Tibial artery (tissue), 4 donors: ENCODE data around the gene RBM47.
A peak's percentile ranks its signal among the peaks of the same experiment; 100 is the strongest.

Experiments
- DNase-seq, 2 donors: peaks; one replicate each; pipeline ENCODE4 v3.0.0-alpha.2; 2019
- H3K27ac ChIP-seq, 2 donors: fragments of 200-600 bp; sonication (generic) in 1 of 2; 1 replicate in 1 of 2; 2 replicates in 1 of 2; pipeline ENCODE4 v1.5.1; 2018 to 2019; ENCODE audit warnings: mild to moderate bottlenecking in 1 of 2
- H3K27me3 ChIP-seq, 2 donors: fragments of 200-600 bp; sonication (generic) in 1 of 2; one replicate each; pipeline versions ENCODE4 v1.5.1 to v1.6.0; 2016 to 2019
- H3K36me3 ChIP-seq, 3 donors: fragments of 200-600 bp; sonication (generic) in 2 of 3; one replicate each; pipeline ENCODE4 v1.5.1; 2016 to 2019; ENCODE audit warnings: mild to moderate bottlenecking in 2 of 3
- H3K4me1 ChIP-seq, 4 donors: fragments of 200-600 bp; sonication (generic) in 2 of 4; 1 replicate in 3 of 4; 2 replicates in 1 of 4; pipeline ENCODE4 v1.5.1; 2016 to 2019
- H3K4me3 ChIP-seq, 2 donors: fragments of 200-600 bp; sonication (generic) in 1 of 2; 1 replicate in 1 of 2; 2 replicates in 1 of 2; pipeline ENCODE4 v1.5.1; 2018 to 2019; ENCODE audit warnings: mild to moderate bottlenecking in 2 of 2
- H3K9me3 ChIP-seq, 3 donors: fragments of 200-600 bp; sonication (generic) in 1 of 3; one replicate each; pipeline ENCODE4 v1.5.1; 2016 to 2019
- CTCF ChIP-seq, 2 experiments: fragments of 200-600 bp in 1 of 2; fragments of 450-650 bp in 1 of 2; IDR thresholded peaks; one replicate each; pipeline ENCODE4 v1.5.1; 2017 to 2019; ENCODE audit warnings: antibody characterized with exemption in 2 of 2, mild to moderate bottlenecking in 1 of 2, moderate library complexity in 1 of 2
- intact Hi-C: fragments of 100-400 bp; cut with DNase I; formaldehyde crosslinking; loops from one replicate; pipeline ENCODE4 v1.15.0; 2023; ENCODE audit warnings: low total_unique reads

RBM47 gene

GRCh38 chr4:40622913-40623312 is 6.8 kb downstream of the RBM47 start:
- DNase-seq = no peak
- intact Hi-C loops = no loop called here
- no peak overlapping the region for H3K27ac ChIP-seq
- no peaks in the 10 kb centered on the region for H3K36me3 ChIP-seq
- H3K27me3 ChIP-seq = peaks cover 0 to 31% of the 10 kb centered on the region in 2 donors
- no peaks in the 10 kb centered on the region for H3K9me3 ChIP-seq
- H3K4me1 ChIP-seq = no peaks in the 10 kb centered on the region
- no peak for TF ChIP-seq CTCF (IDR thresholded peaks at IDR 0.05)
- no peak overlapping the region for H3K4me3 ChIP-seq

DNA sequence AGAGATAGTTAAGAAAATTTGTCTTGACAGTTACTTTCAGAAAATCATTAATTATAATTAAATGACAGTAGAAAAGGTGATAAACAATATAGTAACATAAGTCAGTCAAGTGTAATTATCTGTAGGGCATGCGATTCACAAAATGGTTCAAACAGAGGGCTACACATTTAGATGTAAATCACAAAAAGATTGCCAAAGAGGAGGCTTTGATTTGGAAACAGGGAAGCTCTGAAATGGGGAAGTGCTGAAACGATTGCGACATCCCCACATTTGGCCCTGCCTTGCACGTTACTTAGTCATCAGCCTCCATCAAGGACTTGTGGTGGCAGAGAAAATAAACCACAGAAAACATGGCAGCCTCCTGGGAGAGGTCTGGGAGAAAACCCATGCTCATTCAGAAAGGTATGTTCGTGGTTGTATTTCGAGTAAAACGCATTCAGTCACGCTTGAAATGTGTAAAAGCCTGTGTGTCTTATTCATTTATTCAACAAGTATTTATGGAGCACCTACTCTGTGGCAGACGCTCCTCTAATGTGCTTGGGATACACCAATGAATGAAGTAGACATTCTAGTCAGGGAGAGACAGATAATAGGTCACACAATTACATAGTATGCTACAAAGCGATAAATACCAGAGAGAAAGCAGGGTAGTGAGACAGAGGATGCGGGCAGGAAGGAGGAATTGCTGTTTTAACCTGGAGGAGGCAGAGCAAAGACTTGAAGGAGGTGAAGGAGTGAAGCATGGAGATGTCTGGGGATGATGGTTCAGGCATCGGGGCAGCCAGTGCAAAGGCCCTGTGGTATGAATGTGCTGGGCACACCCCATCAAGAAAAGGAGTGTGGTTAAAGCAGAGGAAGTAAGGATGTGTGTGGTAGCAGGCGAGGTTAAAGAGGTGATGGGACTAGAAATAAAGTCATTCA is 7.8 kb downstream of the RBM47 start:
- no peaks in the 10 kb centered on the region for H3K9me3 ChIP-seq
- no peaks in the 10 kb centered on the region for H3K4me1 ChIP-seq
- H3K4me3 ChIP-seq = no peak overlapping the region
- no peak overlapping the region for H3K27ac ChIP-seq
- peaks cover 0 to 31% of the 10 kb centered on the region in 2 donors for H3K27me3 ChIP-seq
- intact Hi-C loops = no loop called here
- peak; percentile 80 to 86 for DNase-seq
- no peak for TF ChIP-seq CTCF (IDR thresholded peaks at IDR 0.05)
- H3K36me3 ChIP-seq = no peaks in the 10 kb centered on the region

GRCh38 chr4:40621229-40621591 is 8.5 kb downstream of the RBM47 start:
- Histone ChIP-seq H3K36me3 (no peaks in the 10 kb centered on the region), H3K4me1 (no peaks in the 10 kb centered on the region), H3K4me3 (no peak overlapping the region), H3K9me3 (no peaks in the 10 kb centered on the region), H3K27ac (no peak overlapping the region), H3K27me3 (peaks cover 0 to 25% of the 10 kb centered on the region in 2 donors)
- intact Hi-C loops = no loop called here
- no peak for TF ChIP-seq CTCF (IDR thresholded peaks at IDR 0.05)
- no peak for DNase-seq

DNA sequence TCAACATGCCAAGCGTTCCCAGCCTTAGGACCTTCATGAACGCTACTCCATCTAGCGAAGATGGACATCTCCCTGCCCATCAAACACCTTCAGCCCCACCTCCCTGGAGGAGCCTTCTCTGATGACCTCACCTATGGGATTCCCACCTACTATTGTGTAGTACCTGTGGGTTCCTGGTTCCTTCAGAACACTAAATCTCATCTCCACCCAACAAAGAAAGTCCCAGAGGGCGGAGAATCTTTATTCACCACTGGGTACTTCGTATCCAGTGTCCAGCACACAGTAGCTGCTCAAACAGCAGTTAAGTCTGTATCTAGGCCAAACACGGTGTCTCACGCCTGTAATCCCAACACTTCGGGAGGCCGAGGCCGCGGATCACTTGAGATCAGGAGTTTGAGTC is 10.1 kb downstream of the RBM47 start:
- no peak for TF ChIP-seq CTCF (IDR thresholded peaks at IDR 0.05)
- intact Hi-C loops = no loop called here
- H3K36me3 ChIP-seq = no peaks in the 10 kb centered on the region
- no peak for DNase-seq
- H3K27me3 ChIP-seq = peaks cover 0 to 18% of the 10 kb centered on the region in 2 donors
- H3K4me1 ChIP-seq = no peaks in the 10 kb centered on the region
- no peaks in the 10 kb centered on the region for H3K9me3 ChIP-seq
- no peak overlapping the region for H3K4me3 ChIP-seq
- no peak overlapping the region for H3K27ac ChIP-seq

- Histone ChIP-seq H3K27me3 (peaks cover 0 to 6% of the 10 kb centered on the region in 2 donors), H3K4me3 (no peak overlapping the region), H3K36me3 (no peaks in the 10 kb centered on the region), H3K4me1 (no peaks in the 10 kb centered on the region), H3K9me3 (no peaks in the 10 kb centered on the region), H3K27ac (no peak overlapping the region)
- no peak for TF ChIP-seq CTCF (IDR thresholded peaks at IDR 0.05)
- intact Hi-C loops = no loop called here
- no peak for DNase-seq
Observed at GRCh38 chr4:40617872-40618271, 11.8 kb downstream of the RBM47 start.
